IMR-90 (cell line): Measurements from ENCODE around the gene KDM2A. TPM values are rescaled to one million over a fixed set of nuclear protein-coding genes. Genes with fewer than 3 reads are reported as not detected.

ENCODE experiments used
- ATAC-seq: fragments of 200-7000 bp; cut with Tn5 transposase; 2 replicates; pipeline ENCODE4 v1.9.1; 2020; ENCODE audit warnings: low read depth, mild to moderate bottlenecking, moderate library complexity
- BruUV-seq: library from RNA; stranded (reverse); fragments of 400-500 nt; replicated peaks from 2 replicates; lab custom pipeline; 2021; lab: Mats Ljungman, UMichigan
- CTCF ChIA-PET: fragments of 300-600 bp; formaldehyde crosslinking; extraction: SDS; loops from one replicate; lab custom pipeline; 2021; ENCODE audit warnings: antibody characterized with exemption; lab: Yijun Ruan, JAX
- POLR2A ChIA-PET: fragments of 300-600 bp; sonication (Branson Sonifier 250); formaldehyde crosslinking; loops from one replicate; lab custom pipeline; 2022; ENCODE audit warnings: antibody characterized with exemption; ENCODE audit not compliant: unreplicated experiment; lab: Charles Lee
- DNase-seq: peaks from one replicate; pipeline ENCODE4 v3.0.0; 2013
- H2AFZ ChIP-seq: replicated peaks from 2 replicates; pipeline ENCODE3; 2013; ENCODE audit warnings: low read length, mild to moderate bottlenecking; ENCODE audit not compliant: poor library complexity
- H2AK5ac ChIP-seq: 2 replicates; pipeline ENCODE4 v1.6.1; 2013; ENCODE audit warnings: low read depth, low read length, inconsistent platforms
- H2AK9ac ChIP-seq: replicated peaks from 2 replicates; pipeline ENCODE3; 2013; ENCODE audit warnings: mild to moderate bottlenecking, low read depth, low read length, moderate library complexity; ENCODE audit not compliant: poor library complexity
- H2BK120ac ChIP-seq: 2 replicates; pipeline ENCODE4 v1.6.1; 2013; ENCODE audit warnings: low read depth, low read length, inconsistent platforms
- H2BK15ac ChIP-seq: 3 replicates; pipeline ENCODE4 v1.6.1; 2013; ENCODE audit warnings: low read depth, low read length, inconsistent platforms
- H2BK20ac ChIP-seq: 2 replicates; pipeline ENCODE4 v1.6.1; 2013; ENCODE audit warnings: low read depth, mild to moderate bottlenecking, inconsistent platforms, low read length, moderate library complexity
- H2BK5ac ChIP-seq: 2 replicates; pipeline ENCODE4 v1.6.1; 2013; ENCODE audit warnings: mild to moderate bottlenecking, low read depth, low read length, inconsistent platforms; ENCODE audit not compliant: poor library complexity, severe bottlenecking
- H3K14ac ChIP-seq: replicated peaks from 2 replicates; pipeline ENCODE4 v1.6.1; 2013; ENCODE audit warnings: low read depth, low read length, inconsistent platforms
- H3K18ac ChIP-seq: 2 replicates; pipeline ENCODE4 v1.6.1; 2013; ENCODE audit warnings: low read depth, low read length, control low read depth
- H3K23ac ChIP-seq: 2 replicates; pipeline ENCODE4 v1.6.1; 2013; ENCODE audit warnings: low read depth, low read length, inconsistent platforms
- H3K27ac ChIP-seq: 2 replicates; pipeline ENCODE4 v1.5.1; 2013; ENCODE audit warnings: mild to moderate bottlenecking, control low read depth, low read length; ENCODE audit not compliant: insufficient read depth
- H3K27me3 ChIP-seq: 2 replicates; pipeline ENCODE4 v1.6.1; 2013; ENCODE audit warnings: low read length; ENCODE audit not compliant: control insufficient read depth, insufficient read depth
- H3K36me3 ChIP-seq: 2 replicates; pipeline ENCODE4 v1.6.1; 2013; ENCODE audit warnings: low read length, mixed read lengths; ENCODE audit not compliant: control insufficient read depth, insufficient read depth
- H3K4ac ChIP-seq: 2 replicates; pipeline ENCODE4 v1.6.1; 2013; ENCODE audit warnings: low read depth, low read length, inconsistent platforms
- H3K4me1 ChIP-seq: 2 replicates; pipeline ENCODE4 v1.6.1; 2013; ENCODE audit warnings: low read length, mixed read lengths; ENCODE audit not compliant: control insufficient read depth, insufficient read depth
- H3K4me2 ChIP-seq: 2 replicates; pipeline ENCODE4 v1.6.1; 2013; ENCODE audit warnings: low read depth, mild to moderate bottlenecking, control low read depth, low read length, moderate library complexity
- H3K4me3 ChIP-seq: 2 replicates; pipeline ENCODE4 v1.5.1; 2013; ENCODE audit warnings: low read depth, mild to moderate bottlenecking, control low read depth, low read length, moderate library complexity; ENCODE audit not compliant: insufficient read depth
- H3K56ac ChIP-seq: 2 replicates; pipeline ENCODE4 v1.6.1; 2013; ENCODE audit warnings: low read length, inconsistent platforms; ENCODE audit not compliant: insufficient read depth; ENCODE audit errors: extremely low read depth
- H3K79me1 ChIP-seq, 2 experiments: 2 replicates each; pipeline ENCODE4 v1.6.1; 2013; ENCODE audit warnings: low read length in 2 of 2, inconsistent platforms in 1 of 2, low read depth in 1 of 2
- H3K9ac ChIP-seq: 2 replicates; pipeline ENCODE4 v1.6.1; 2013; ENCODE audit warnings: low read depth, low read length, control low read depth
- H3K9me1 ChIP-seq: 2 replicates; pipeline ENCODE4 v1.6.1; 2013; ENCODE audit warnings: low read length, inconsistent platforms; ENCODE audit not compliant: insufficient read depth
- H3K9me3 ChIP-seq: 2 replicates; pipeline ENCODE4 v1.6.1; 2013; ENCODE audit warnings: low read length; ENCODE audit not compliant: control insufficient read depth, insufficient read depth
- H4K20me1 ChIP-seq: 2 replicates; pipeline ENCODE4 v1.6.1; 2013; ENCODE audit warnings: low read length, inconsistent platforms; ENCODE audit not compliant: insufficient read depth
- H4K5ac ChIP-seq: 2 replicates; pipeline ENCODE4 v1.6.1; 2013; ENCODE audit warnings: mild to moderate bottlenecking, low read depth, low read length, control low read depth
- H4K8ac ChIP-seq, 2 experiments: 2 replicates each; pipeline ENCODE4 v1.6.1; 2013; ENCODE audit warnings: low read depth in 2 of 2, low read length in 2 of 2, control low read depth in 1 of 2, inconsistent platforms in 1 of 2
- H4K91ac ChIP-seq: 2 replicates; pipeline ENCODE4 v1.6.1; 2013; ENCODE audit warnings: low read depth, low read length, inconsistent platforms; ENCODE audit not compliant: insufficient read depth
- BHLHE40 ChIP-seq: fragments of 150-350 bp; IDR thresholded peaks from 2 replicates; pipeline ENCODE4 v1.6.1; 2016; ENCODE audit warnings: mild to moderate bottlenecking, low read depth, low read length
- CEBPB ChIP-seq: IDR thresholded peaks from 2 replicates; pipeline ENCODE4 v1.6.1; 2012; ENCODE audit warnings: low read depth, low read length, improper control_type of control experiment
- CHD1 ChIP-seq: IDR thresholded peaks from 2 replicates; pipeline ENCODE4 v1.6.1; 2012; ENCODE audit warnings: low read depth, low read length, improper control_type of control experiment
- MAFK ChIP-seq: IDR thresholded peaks from 2 replicates; pipeline ENCODE4 v1.6.1; 2012; ENCODE audit warnings: low read depth, low read length, improper control_type of control experiment
- MAZ ChIP-seq: IDR thresholded peaks from 2 replicates; pipeline ENCODE4 v1.6.1; 2012; ENCODE audit warnings: low read depth, mild to moderate bottlenecking, low read length, improper control_type of control experiment, moderate library complexity, borderline replicate concordance
- NFE2L2 ChIP-seq: fragments of 150-350 bp; IDR thresholded peaks from 2 replicates; pipeline ENCODE4 v1.6.1; 2016; ENCODE audit warnings: low read depth, mild to moderate bottlenecking, low read length
- RAD21 ChIP-seq: IDR thresholded peaks from 2 replicates; pipeline ENCODE4 v1.6.1; 2012; ENCODE audit warnings: low read length, improper control_type of control experiment
- RCOR1 ChIP-seq: IDR thresholded peaks from 2 replicates; pipeline ENCODE4 v1.6.1; 2012; ENCODE audit warnings: mild to moderate bottlenecking, low read length, improper control_type of control experiment; ENCODE audit not compliant: insufficient replicate concordance
- WGBS, 2 experiments: methylation state at CpG; one replicate each; pipeline versions ENCODE4 v1.1.5 to v1.1.7; 2013; ENCODE audit warnings: missing lambda C conversion rate in 2 of 2; ENCODE audit not compliant: insufficient read length in 1 of 2; ENCODE audit errors: extremely low coverage in 2 of 2; 5-methylcytosine and 5-hydroxymethylcytosine counted together
- dilution Hi-C: fragments of 300-500 bp; cut with HindIII; formaldehyde crosslinking; loops from one replicate; pipeline ENCODE4 v1.14.3; 2018; ENCODE audit warnings: low sequenced_read_pairs; ENCODE audit not compliant: unreplicated experiment
- in situ Hi-C: fragments of 300-500 bp; cut with MboI; formaldehyde crosslinking; loops from 3 replicates; pipeline ENCODE4 v1.14.3; 2019; ENCODE audit warnings: low sequenced_read_pairs, inconsistent platforms, mixed read lengths
- intact Hi-C: fragments of 100-400 bp; cut with micrococcal nuclease; formaldehyde crosslinking; loops from 2 replicates; pipeline ENCODE4 v1.10.0; 2022
- polyA plus RNA-seq, 3 experiments: library from polyadenylated mRNA; depleted of rRNA; stranded (reverse); fragments of >200 nt; gene quantifications; 2 replicates each; pipeline ENCODE4 v1.2.3, GENCODE V29; 2012; ENCODE audit warnings: low replicate concordance in 1 of 3
- total RNA-seq: library from RNA; depleted of rRNA; stranded (reverse); fragments of >200 nt; gene quantifications from 2 replicates; pipeline ENCODE4 v1.2.3, GENCODE V29; 2012
- TF ChIP-seq, protein P1 (sequence below): fragments of 150-350 bp; IDR thresholded peaks from 2 replicates; pipeline ENCODE4 v1.6.1; 2017; ENCODE audit warnings: mild to moderate bottlenecking, antibody characterized with exemption, low read length, low read depth

The KDM2A gene
- total and polyA plus RNA-seq, 2 of the 4 experiments (the other 2 are of a cell fraction): 26.7 to 42.6 TPM

DNA sequence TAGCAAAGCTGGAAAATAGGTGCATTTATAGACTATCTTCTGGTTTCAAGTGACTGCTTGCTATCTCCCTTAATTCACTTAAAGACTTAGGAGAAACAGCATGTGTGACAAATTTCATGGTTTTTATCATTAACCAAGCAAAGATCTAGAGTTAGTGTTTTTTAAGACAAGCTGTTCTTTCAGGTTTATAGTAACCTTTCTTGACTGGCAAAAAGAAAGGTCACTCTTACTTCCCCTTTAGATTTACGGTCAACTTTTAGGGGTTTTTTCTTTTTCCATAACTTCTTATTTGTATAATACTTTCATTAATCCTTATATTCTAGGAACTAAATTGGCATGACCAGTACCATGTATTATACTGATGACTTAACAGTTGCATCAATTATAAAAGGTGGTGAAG is 46.6 kb downstream of the KDM2A start:
- Histone ChIP-seq H3K9me1 (peaks cover 10% of the 10 kb centered on the region), H2AFZ (no peak overlapping the region), H3K79me1 (peaks cover 8 to 66% of the 10 kb centered on the region in 2 experiments; a peak in 3 of 4 replicates), H4K8ac (no peak overlapping the region), H3K9me3 (no peaks in the 10 kb centered on the region), H2BK120ac (no peak overlapping the region), H3K18ac (no peak overlapping the region), H3K27me3 (no peaks in the 10 kb centered on the region), H2AK5ac (no peak overlapping the region), H3K23ac (no peak overlapping the region), H3K4me3 (no peak overlapping the region), H2BK15ac (no peak overlapping the region), H3K56ac (no peak overlapping the region), H2BK5ac (no peak overlapping the region), H2BK20ac (no peak overlapping the region), H3K36me3 (no peaks in the 10 kb centered on the region), H4K5ac (no peak overlapping the region), H3K27ac (no peak overlapping the region), H3K14ac (no peak overlapping the region), H2AK9ac (no peak overlapping the region), H3K9ac (no peak overlapping the region), H4K20me1 (peaks cover 67% of the 10 kb centered on the region), H4K91ac (no peak overlapping the region), H3K4me2 (no peak overlapping the region), H3K4ac (no peak overlapping the region), H3K4me1 (peaks cover 12% of the 10 kb centered on the region)
- ATAC-seq (no peak), DNase-seq (no peak)
- TF ChIP-seq RCOR1 (no peak), MAFK (no peak), CHD1 (no peak), NFE2L2 (no peak), CEBPB (no peak), MAZ (no peak), RAD21 (no peak), BHLHE40 (no peak)
- TF ChIP-seq, protein P1, sequence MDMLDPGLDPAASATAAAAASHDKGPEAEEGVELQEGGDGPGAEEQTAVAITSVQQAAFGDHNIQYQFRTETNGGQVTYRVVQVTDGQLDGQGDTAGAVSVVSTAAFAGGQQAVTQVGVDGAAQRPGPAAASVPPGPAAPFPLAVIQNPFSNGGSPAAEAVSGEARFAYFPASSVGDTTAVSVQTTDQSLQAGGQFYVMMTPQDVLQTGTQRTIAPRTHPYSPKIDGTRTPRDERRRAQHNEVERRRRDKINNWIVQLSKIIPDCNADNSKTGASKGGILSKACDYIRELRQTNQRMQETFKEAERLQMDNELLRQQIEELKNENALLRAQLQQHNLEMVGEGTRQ: no peak
- no CpG with 5 or more reads among the region's 1 CpG for WGBS, 2 experiments
- in situ Hi-C loops (no loop called here), dilution Hi-C loops (no loop called here), intact Hi-C loops (no loop called here)
- CTCF ChIA-PET: no interaction called here
- no TSS peak for BruUV-seq
- POLR2A ChIA-PET: no interaction called here
